Esophagus (tissue), 2 donors: Measurements from ENCODE around the gene CYP27B1. TPM values are rescaled to one million over a fixed set of nuclear protein-coding genes. Genes with fewer than 3 reads are reported as not detected.

Experiments used
- H3K27ac ChIP-seq, 2 donors: one replicate each; pipeline ENCODE4 v1.5.1; 2013; ENCODE audit warnings: low read depth in 2 of 2, mild to moderate bottlenecking in 2 of 2, inconsistent platforms in 1 of 2, low read length in 1 of 2, moderate library complexity in 1 of 2
- H3K27me3 ChIP-seq, 2 donors: one replicate each; pipeline ENCODE4 v1.6.1; 2013; ENCODE audit warnings: low read length in 2 of 2, control low read depth in 1 of 2, mild to moderate bottlenecking in 1 of 2; ENCODE audit not compliant: insufficient read depth in 2 of 2, control insufficient read depth in 1 of 2
- H3K36me3 ChIP-seq, 2 donors: one replicate each; pipeline ENCODE4 v1.6.1; 2013; ENCODE audit warnings: low read length in 1 of 2; ENCODE audit not compliant: control insufficient read depth in 2 of 2, insufficient read depth in 2 of 2
- H3K4me1 ChIP-seq, 2 donors: one replicate each; pipeline ENCODE4 v1.6.1; 2013; ENCODE audit warnings: low read length in 1 of 2; ENCODE audit not compliant: control insufficient read depth in 2 of 2, insufficient read depth in 2 of 2
- H3K4me3 ChIP-seq, 2 donors: one replicate each; pipeline ENCODE4 v1.5.1; 2013; ENCODE audit warnings: low read length in 2 of 2, mild to moderate bottlenecking in 2 of 2, low read depth in 1 of 2, moderate library complexity in 1 of 2
- H3K9me3 ChIP-seq, 2 donors: one replicate each; pipeline ENCODE4 v1.6.1; 2013; ENCODE audit warnings: mild to moderate bottlenecking in 2 of 2, low read depth in 1 of 2, low read length in 1 of 2, moderate library complexity in 1 of 2; ENCODE audit not compliant: control insufficient read depth in 2 of 2, insufficient read depth in 1 of 2
- WGBS, 2 donors: extraction: QIAGEN DNeasy Blood & Tissue Kit; methylation state at CpG; one replicate each; pipeline ENCODE4 v1.1.7; 2013; 5-methylcytosine and 5-hydroxymethylcytosine counted together
- polyA plus RNA-seq, 2 donors: library from polyadenylated mRNA; stranded (reverse); fragments of 200-250 nt; gene quantifications; one replicate each; pipeline ENCODE4 v1.2.3, GENCODE V29; 2013
- donor health status: healthy with polysubstance abuse.
- donor health status: Bipolar disorder and iron deficiency.

The CYP27B1 gene
- polyA plus RNA-seq, 2 donors: 0.64 to 0.96 TPM

DNA sequence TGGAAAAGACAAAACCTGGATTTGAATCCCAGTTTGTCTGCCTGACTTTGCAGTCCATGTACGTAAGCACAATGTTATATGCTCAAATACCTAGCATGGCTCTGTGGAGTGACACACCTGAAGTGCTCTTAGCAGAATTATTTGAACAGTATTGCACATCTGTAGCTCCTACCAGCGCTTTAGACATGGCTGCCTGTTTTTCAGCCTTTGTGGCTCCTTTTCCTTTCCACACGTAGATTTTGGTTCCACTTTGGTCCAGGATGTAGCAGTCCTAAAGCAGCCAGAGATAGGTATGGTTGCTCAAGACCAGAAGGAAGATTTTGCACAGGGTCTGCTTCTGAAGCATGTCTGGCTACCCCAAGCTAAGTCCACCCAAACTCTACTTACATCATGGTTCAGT is 42.5 kb upstream of the CYP27B1 start:
- Histone ChIP-seq H3K36me3 (peaks cover 3 to 10% of the 10 kb centered on the region in 2 donors), H3K9me3 (no peaks in the 10 kb centered on the region), H3K4me1 (no peaks in the 10 kb centered on the region), H3K27ac (no peak overlapping the region), H3K27me3 (no peaks in the 10 kb centered on the region), H3K4me3 (no peak overlapping the region)
- 85 to 93% methylated on average over 3 of the region's 3 CpGs for WGBS, 2 donors

- Histone ChIP-seq H3K4me1 (peaks cover 0 to 2% of the 10 kb centered on the region in 2 donors), H3K27me3 (no peaks in the 10 kb centered on the region), H3K4me3 (no peak overlapping the region), H3K27ac (no peak overlapping the region), H3K9me3 (no peaks in the 10 kb centered on the region), H3K36me3 (peaks cover 3 to 10% of the 10 kb centered on the region in 2 donors)
- 90 to 91% methylated on average over 5 of the region's 5 CpGs for WGBS, 2 donors
Observed at GRCh38 chr12:57808351-57808750, 41.5 kb upstream of the CYP27B1 start.

DNA sequence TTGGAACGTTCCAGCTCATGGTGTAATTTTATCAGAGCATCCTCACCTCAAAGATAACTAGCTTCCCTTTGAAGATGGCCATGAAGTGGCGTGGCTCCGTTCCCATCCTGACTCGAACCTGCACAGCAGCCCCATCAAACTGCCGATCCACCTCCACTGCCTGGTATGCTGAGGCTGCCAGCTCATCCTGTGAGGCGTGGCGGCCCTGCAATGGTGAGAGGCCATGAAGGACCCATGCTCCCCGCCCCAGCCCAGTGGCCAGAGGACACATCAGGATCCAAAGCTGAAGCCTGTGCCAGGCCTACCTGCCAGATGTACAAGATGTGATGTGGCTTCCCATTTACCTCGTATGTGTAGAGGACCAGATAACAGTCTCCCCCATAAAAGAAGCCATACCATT is 40.4 kb upstream of the CYP27B1 start:
- H3K36me3 ChIP-seq: peaks cover 3 to 12% of the 10 kb centered on the region in 2 donors
- no peaks in the 10 kb centered on the region for H3K27me3 ChIP-seq
- no peaks in the 10 kb centered on the region for H3K9me3 ChIP-seq
- 89 to 92% methylated on average over 9 of the region's 9 CpGs for WGBS, 2 donors
- H3K4me1 ChIP-seq: peaks cover 0 to 2% of the 10 kb centered on the region in 2 donors
- H3K27ac ChIP-seq: no peak overlapping the region
- H3K4me3 ChIP-seq: no peak overlapping the region

DNA sequence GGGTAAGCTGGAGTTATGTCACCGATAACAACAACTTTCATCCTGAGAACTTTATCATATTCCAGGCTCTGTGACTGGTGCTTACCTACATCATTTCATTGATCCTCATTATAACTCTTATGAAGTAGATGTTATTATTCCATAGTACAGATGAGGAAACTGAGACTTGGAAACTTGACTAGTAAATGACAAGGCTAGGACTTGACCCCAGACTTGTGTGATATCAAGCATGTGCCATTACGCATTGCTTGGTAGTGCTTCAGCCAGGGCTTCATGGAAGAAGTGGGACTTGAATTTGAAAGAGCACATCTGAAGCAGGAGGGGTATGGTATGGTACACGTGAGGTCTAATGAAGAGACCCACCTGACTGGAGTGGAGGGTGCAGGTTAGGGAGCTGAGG is 39.8 kb upstream of the CYP27B1 start:
- H3K36me3 ChIP-seq: peaks cover 3 to 16% of the 10 kb centered on the region in 2 donors
- H3K27ac ChIP-seq: no peak overlapping the region
- peaks cover 0 to 2% of the 10 kb centered on the region in 2 donors for H3K4me1 ChIP-seq
- WGBS, 2 donors: 93 to 98% methylated on average over 3 of the region's 3 CpGs
- no peaks in the 10 kb centered on the region for H3K27me3 ChIP-seq
- H3K9me3 ChIP-seq: no peaks in the 10 kb centered on the region
- H3K4me3 ChIP-seq: no peak overlapping the region

GRCh38 chr12:57803319-57803893 is 36.5 kb upstream of the CYP27B1 start:
- H3K4me1 ChIP-seq: peaks cover 0 to 2% of the 10 kb centered on the region in 2 donors
- H3K9me3 ChIP-seq: no peaks in the 10 kb centered on the region
- H3K4me3 ChIP-seq: no peak overlapping the region
- H3K27ac ChIP-seq: no peak overlapping the region
- no peaks in the 10 kb centered on the region for H3K27me3 ChIP-seq
- peaks cover 3 to 14% of the 10 kb centered on the region in 2 donors for H3K36me3 ChIP-seq
- WGBS, 2 donors: 49% methylated on average over 9 of the region's 9 CpGs

GRCh38 chr12:57802607-57803006 is 35.7 kb upstream of the CYP27B1 start:
- H3K27ac ChIP-seq: no peak overlapping the region
- 88 to 92% methylated on average over 1 of the region's 1 CpG for WGBS, 2 donors
- no peaks in the 10 kb centered on the region for H3K9me3 ChIP-seq
- H3K27me3 ChIP-seq: no peaks in the 10 kb centered on the region
- peaks cover 3 to 14% of the 10 kb centered on the region in 2 donors for H3K36me3 ChIP-seq
- H3K4me3 ChIP-seq: no peak overlapping the region
- peaks cover 0 to 2% of the 10 kb centered on the region in 2 donors for H3K4me1 ChIP-seq

- H3K4me1 ChIP-seq: peaks cover 0 to 2% of the 10 kb centered on the region in 2 donors
- no peak overlapping the region for H3K27ac ChIP-seq
- H3K36me3 ChIP-seq: peaks cover 0 to 13% of the 10 kb centered on the region in 2 donors
- no peaks in the 10 kb centered on the region for H3K27me3 ChIP-seq
- no peaks in the 10 kb centered on the region for H3K9me3 ChIP-seq
- no peak overlapping the region for H3K4me3 ChIP-seq
- WGBS, 2 donors: 95 to 97% methylated on average over 3 of the region's 3 CpGs
Observed at GRCh38 chr12:57800965-57801364, 34.1 kb upstream of the CYP27B1 start.

GRCh38 chr12:57797933-57798332 is 31.1 kb upstream of the CYP27B1 start:
- Histone ChIP-seq H3K9me3 (no peaks in the 10 kb centered on the region), H3K4me3 (no peak overlapping the region), H3K27ac (peak overlapping the region in 1 of 2 donors; percentile 40), H3K27me3 (no peaks in the 10 kb centered on the region), H3K4me1 (no peaks in the 10 kb centered on the region), H3K36me3 (peaks cover 0 to 14% of the 10 kb centered on the region in 2 donors)
- 84 to 89% methylated on average over 1 of the region's 1 CpG for WGBS, 2 donors

GRCh38 chr12:57796996-57797395 is 30.1 kb upstream of the CYP27B1 start:
- Histone ChIP-seq H3K27ac (no peak overlapping the region), H3K9me3 (no peaks in the 10 kb centered on the region), H3K4me3 (no peak overlapping the region), H3K4me1 (no peaks in the 10 kb centered on the region), H3K36me3 (peaks cover 0 to 10% of the 10 kb centered on the region in 2 donors), H3K27me3 (no peaks in the 10 kb centered on the region)
- WGBS, 2 donors: 93 to 96% methylated on average over 1 of the region's 1 CpG

DNA sequence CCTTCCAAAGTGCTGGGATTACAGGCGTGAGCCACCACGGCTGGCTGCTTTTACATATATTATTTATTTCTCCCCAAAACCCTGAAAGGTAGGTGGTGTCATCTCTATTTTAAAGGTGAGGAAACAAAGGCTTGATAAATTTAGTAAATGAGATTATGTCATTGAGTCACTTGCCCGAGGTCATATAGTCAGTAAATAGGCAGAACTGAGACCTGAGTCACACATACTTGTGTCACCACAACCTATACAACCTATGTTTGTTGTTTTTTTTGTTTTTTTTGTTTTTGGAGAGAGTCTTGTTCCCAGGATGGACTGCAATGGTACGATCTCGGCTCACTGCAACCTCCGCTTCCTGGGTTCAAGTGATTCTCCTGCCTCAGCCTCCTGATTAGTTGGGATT is 28.5 kb upstream of the CYP27B1 start:
- Histone ChIP-seq H3K27ac (peak overlapping the region in 1 of 2 donors; percentile 39), H3K36me3 (peaks cover 0 to 7% of the 10 kb centered on the region in 2 donors), H3K4me1 (no peaks in the 10 kb centered on the region), H3K9me3 (no peaks in the 10 kb centered on the region), H3K4me3 (no peak overlapping the region), H3K27me3 (no peaks in the 10 kb centered on the region)
- WGBS, 2 donors: 77 to 87% methylated on average over 6 of the region's 6 CpGs
